ENCODE data around the gene RBM48.

The RBM48 gene

DNA sequence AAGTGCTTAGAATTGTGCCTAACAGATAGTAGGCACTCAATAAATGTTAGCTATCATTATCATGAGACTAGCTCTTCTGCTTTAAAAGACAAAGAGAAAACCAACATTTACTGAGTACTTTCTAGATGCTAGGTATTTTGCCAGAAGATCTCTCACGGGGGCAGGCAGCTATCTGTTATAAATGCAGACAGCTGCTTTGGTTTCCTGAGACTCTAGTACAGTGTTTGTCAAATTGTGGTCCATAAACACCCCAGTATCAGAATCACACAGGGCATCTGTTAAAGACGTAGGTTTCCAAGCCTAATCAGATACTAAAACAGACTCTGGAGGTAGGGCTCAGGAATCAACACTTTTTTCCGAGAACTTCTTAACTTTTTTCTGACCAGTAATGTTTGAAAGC lies 47.7 kb downstream of the RBM48 start:
- H3K36me3 ChIP-seq (replicated peaks in 1 of 2; ENCODE audit: control insufficient read depth in 2 of 2, insufficient read depth in 2 of 2, low read length in 2 of 2): peaks cover 12 to 97% of the 10 kb centered on the region in 2 donors
- no CpG with 5 or more reads among the region's 3 CpGs for WGBS, 2 donors (ENCODE audit: extremely low coverage in 2 of 2, insufficient read length in 2 of 2, insufficient replicate concordance in 1 of 2)
- no peak overlapping the region for H3K27ac ChIP-seq (replicated peaks; ENCODE audit: low read length)

DNA sequence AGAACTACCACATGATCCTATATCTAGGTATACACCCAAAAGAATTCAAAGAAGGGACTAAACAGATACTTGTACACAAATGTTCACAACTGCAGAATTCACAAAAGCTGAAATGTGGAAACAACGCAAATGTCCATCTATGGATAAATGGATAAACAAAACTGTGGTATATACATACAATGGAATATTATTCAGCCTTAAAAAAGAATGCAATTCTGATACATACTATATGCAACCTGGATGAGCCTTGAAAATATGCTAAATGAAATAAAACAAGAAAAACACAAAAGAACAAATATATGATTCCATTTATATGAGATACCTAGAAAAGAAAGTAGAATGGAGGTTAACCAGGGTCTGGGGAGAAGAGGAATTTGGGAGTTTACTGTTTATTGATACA lies 54.4 kb downstream of the RBM48 start:
- Histone ChIP-seq H3K27me3 (ENCODE audit: control insufficient read depth in 3 of 3, insufficient read depth in 3 of 3, low read depth in 1 of 3, low read length in 3 of 3) (no peaks in the 10 kb centered on the region), H3K18ac (ENCODE audit: low read length) (no peak overlapping the region)

More for the DNA sequence above, 47.7 kb downstream of the RBM48 start:
- Histone ChIP-seq H2BK12ac (ENCODE audit: low read length) (no peak overlapping the region), H3K4me3 (ENCODE audit: low read length in 2 of 2) (no peak overlapping the region), H3K18ac (ENCODE audit: low read length) (no peak overlapping the region), H2BK15ac (ENCODE audit: low read length) (no peak overlapping the region), H3K4me1 (ENCODE audit: control insufficient read depth in 2 of 2, insufficient read depth in 1 of 2, low read depth in 1 of 2, low read length in 2 of 2) (no peaks in the 10 kb centered on the region), H4K8ac (ENCODE audit: low read depth, low read length) (no peak overlapping the region), H2AFZ (ENCODE audit: low read length) (no peak overlapping the region), H3K27me3 (ENCODE audit: control insufficient read depth in 3 of 3, insufficient read depth in 3 of 3, low read depth in 1 of 3, low read length in 3 of 3) (no peaks in the 10 kb centered on the region), H2AK5ac (ENCODE audit: low read depth, low read length) (no peak overlapping the region), H3K79me1 (ENCODE audit: low read depth, low read length) (no peaks in the 10 kb centered on the region), H3K23ac (ENCODE audit: low read depth, low read length, poor library complexity) (no peak overlapping the region), H3K14ac (ENCODE audit: low read length) (no peak overlapping the region), H4K91ac (ENCODE audit: low read depth, low read length, poor library complexity) (no peak overlapping the region), H2BK5ac (ENCODE audit: low read length) (no peak overlapping the region), H3K9ac (ENCODE audit: low read depth, low read length, poor library complexity) (no peak overlapping the region), H3K9me3 (replicated peaks in 1 of 2; ENCODE audit: control insufficient read depth in 2 of 2, insufficient read depth in 1 of 2, low read depth in 1 of 2, low read length in 2 of 2) (no peaks in the 10 kb centered on the region), H3K4ac (ENCODE audit: low read length) (no peak overlapping the region), H3K4me2 (ENCODE audit: insufficient read depth, low read length, poor library complexity, severe bottlenecking) (no peak overlapping the region), H2BK120ac (ENCODE audit: low read depth, low read length) (no peak overlapping the region)
- no peak for DNase-seq (ENCODE audit: low spot score)

DNA sequence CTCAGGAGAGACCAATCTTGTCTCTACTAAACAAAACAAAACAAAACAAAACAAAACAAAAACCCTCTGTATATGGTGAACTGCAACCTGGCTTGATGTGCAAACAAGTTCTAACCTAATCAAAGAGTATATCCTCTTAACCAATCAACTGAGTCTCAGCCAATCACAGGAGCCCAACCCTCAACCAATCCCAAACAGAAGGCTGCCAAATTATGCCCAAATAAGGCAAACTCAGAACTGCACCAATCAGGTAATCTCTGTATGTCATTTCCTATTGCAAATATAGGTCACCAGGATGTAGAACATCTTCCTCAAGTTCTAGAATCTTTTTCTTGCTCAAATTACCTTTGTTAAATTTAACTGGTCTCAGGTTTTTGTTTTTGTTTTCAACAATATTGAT lies 56.4 kb downstream of the RBM48 start:
- no peak overlapping the region for H3K9ac ChIP-seq (ENCODE audit: low read depth, low read length, poor library complexity)
- no peak for DNase-seq (ENCODE audit: low spot score)
- peaks cover 0 to 12% of the 10 kb centered on the region in 2 donors for H3K9me3 ChIP-seq (replicated peaks in 1 of 2; ENCODE audit: control insufficient read depth in 2 of 2, insufficient read depth in 1 of 2, low read depth in 1 of 2, low read length in 2 of 2)
- no peak overlapping the region for H2BK120ac ChIP-seq (ENCODE audit: low read depth, low read length)
- no peak overlapping the region for H4K8ac ChIP-seq (ENCODE audit: low read depth, low read length)
- H3K36me3 ChIP-seq (replicated peaks in 1 of 2; ENCODE audit: control insufficient read depth in 2 of 2, insufficient read depth in 2 of 2, low read length in 2 of 2): peaks cover 6 to 50% of the 10 kb centered on the region in 2 donors
- no peak overlapping the region for H3K4ac ChIP-seq (ENCODE audit: low read length)
- no peak overlapping the region for H3K14ac ChIP-seq (ENCODE audit: low read length)
- H3K27ac ChIP-seq (replicated peaks; ENCODE audit: low read length): no peak overlapping the region
- H4K91ac ChIP-seq (ENCODE audit: low read depth, low read length, poor library complexity): no peak overlapping the region
- peaks cover 2 to 4% of the 10 kb centered on the region in 2 donors for H3K4me1 ChIP-seq (ENCODE audit: control insufficient read depth in 2 of 2, insufficient read depth in 1 of 2, low read depth in 1 of 2, low read length in 2 of 2)
- no peak overlapping the region for H2AK5ac ChIP-seq (ENCODE audit: low read depth, low read length)
- no peak overlapping the region for H3K4me3 ChIP-seq (ENCODE audit: low read length in 2 of 2)
- peaks cover 0 to 2% (median 0%) of the 10 kb centered on the region in 3 experiments for H3K27me3 ChIP-seq (ENCODE audit: control insufficient read depth in 3 of 3, insufficient read depth in 3 of 3, low read depth in 1 of 3, low read length in 3 of 3)
- H2BK5ac ChIP-seq (ENCODE audit: low read length): no peak overlapping the region
- H2AFZ ChIP-seq (ENCODE audit: low read length): no peak overlapping the region
- H2BK12ac ChIP-seq (ENCODE audit: low read length): no peak overlapping the region
- H3K79me1 ChIP-seq (ENCODE audit: low read depth, low read length): peaks cover 3% of the 10 kb centered on the region
- H3K4me2 ChIP-seq (ENCODE audit: insufficient read depth, low read length, poor library complexity, severe bottlenecking): no peak overlapping the region
- H2BK15ac ChIP-seq (ENCODE audit: low read length): no peak overlapping the region
- no peak overlapping the region for H3K18ac ChIP-seq (ENCODE audit: low read length)
- no peak overlapping the region for H3K23ac ChIP-seq (ENCODE audit: low read depth, low read length, poor library complexity)

More for the DNA sequence above, 54.4 kb downstream of the RBM48 start:
- H3K9me3 ChIP-seq (replicated peaks in 1 of 2; ENCODE audit: control insufficient read depth in 2 of 2, insufficient read depth in 1 of 2, low read depth in 1 of 2, low read length in 2 of 2): peaks cover 0 to 12% of the 10 kb centered on the region in 2 donors
- H3K4ac ChIP-seq (ENCODE audit: low read length): no peak overlapping the region
- H3K79me1 ChIP-seq (ENCODE audit: low read depth, low read length): no peaks in the 10 kb centered on the region
- DNase-seq (ENCODE audit: low spot score): no peak
- no peak overlapping the region for H3K14ac ChIP-seq (ENCODE audit: low read length)
- H2BK5ac ChIP-seq (ENCODE audit: low read length): no peak overlapping the region
- H2BK12ac ChIP-seq (ENCODE audit: low read length): no peak overlapping the region
- no peak overlapping the region for H3K23ac ChIP-seq (ENCODE audit: low read depth, low read length, poor library complexity)
- no peak overlapping the region for H2AK5ac ChIP-seq (ENCODE audit: low read depth, low read length)
- H4K91ac ChIP-seq (ENCODE audit: low read depth, low read length, poor library complexity): no peak overlapping the region
- H3K27ac ChIP-seq (replicated peaks; ENCODE audit: low read length): no peak overlapping the region
- H2BK15ac ChIP-seq (ENCODE audit: low read length): no peak overlapping the region
- H3K9ac ChIP-seq (ENCODE audit: low read depth, low read length, poor library complexity): no peak overlapping the region
- H3K36me3 ChIP-seq (replicated peaks in 1 of 2; ENCODE audit: control insufficient read depth in 2 of 2, insufficient read depth in 2 of 2, low read length in 2 of 2): peaks cover 8 to 68% of the 10 kb centered on the region in 2 donors
- no peaks in the 10 kb centered on the region for H3K4me1 ChIP-seq (ENCODE audit: control insufficient read depth in 2 of 2, insufficient read depth in 1 of 2, low read depth in 1 of 2, low read length in 2 of 2)
- WGBS, 2 donors (ENCODE audit: extremely low coverage in 2 of 2, insufficient read length in 2 of 2, insufficient replicate concordance in 1 of 2): no CpG with 5 or more reads among the region's 1 CpG
- H2AFZ ChIP-seq (ENCODE audit: low read length): no peak overlapping the region
- H3K4me3 ChIP-seq (ENCODE audit: low read length in 2 of 2): no peak overlapping the region
- no peak overlapping the region for H4K8ac ChIP-seq (ENCODE audit: low read depth, low read length)
- H2BK120ac ChIP-seq (ENCODE audit: low read depth, low read length): no peak overlapping the region
- no peak overlapping the region for H3K4me2 ChIP-seq (ENCODE audit: insufficient read depth, low read length, poor library complexity, severe bottlenecking)

DNA sequence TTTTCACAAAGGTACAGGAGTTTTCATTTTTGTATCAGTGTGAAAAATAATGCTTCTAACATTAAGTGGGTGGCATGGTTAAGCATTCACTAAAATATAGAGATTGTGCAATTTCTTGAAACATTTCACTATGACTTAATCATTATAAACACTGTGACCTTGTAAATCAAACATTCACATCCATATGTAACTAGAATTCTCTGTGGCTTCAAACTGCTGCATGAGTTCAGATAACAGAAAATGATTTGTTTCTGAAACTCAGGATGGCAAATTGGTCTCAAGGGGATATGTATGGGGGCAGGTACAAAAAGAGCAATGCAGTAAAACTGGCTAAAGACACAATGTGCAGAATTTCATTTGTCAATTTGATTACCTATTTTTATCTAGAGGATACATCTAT lies 57.8 kb downstream of the RBM48 start:
- no peak overlapping the region for H4K8ac ChIP-seq (ENCODE audit: low read depth, low read length)

More for the DNA sequence above, 57.8 kb downstream of the RBM48 start:
- peaks cover 1 to 35% of the 10 kb centered on the region in 2 donors for H3K36me3 ChIP-seq (replicated peaks in 1 of 2; ENCODE audit: control insufficient read depth in 2 of 2, insufficient read depth in 2 of 2, low read length in 2 of 2)
- H3K9me3 ChIP-seq (replicated peaks in 1 of 2; ENCODE audit: control insufficient read depth in 2 of 2, insufficient read depth in 1 of 2, low read depth in 1 of 2, low read length in 2 of 2): peaks cover 0 to 12% of the 10 kb centered on the region in 2 donors
- peaks cover 0 to 7% (median 5%) of the 10 kb centered on the region in 3 experiments for H3K27me3 ChIP-seq (ENCODE audit: control insufficient read depth in 3 of 3, insufficient read depth in 3 of 3, low read depth in 1 of 3, low read length in 3 of 3)
- H3K18ac ChIP-seq (ENCODE audit: low read length): no peak overlapping the region
- H2AK5ac ChIP-seq (ENCODE audit: low read depth, low read length): no peak overlapping the region
- H2BK12ac ChIP-seq (ENCODE audit: low read length): no peak overlapping the region
- peaks cover 2 to 4% of the 10 kb centered on the region in 2 donors for H3K4me1 ChIP-seq (ENCODE audit: control insufficient read depth in 2 of 2, insufficient read depth in 1 of 2, low read depth in 1 of 2, low read length in 2 of 2)
- no peak overlapping the region for H2BK120ac ChIP-seq (ENCODE audit: low read depth, low read length)
- H3K9ac ChIP-seq (ENCODE audit: low read depth, low read length, poor library complexity): no peak overlapping the region
- no peak overlapping the region for H2BK15ac ChIP-seq (ENCODE audit: low read length)
- H2BK5ac ChIP-seq (ENCODE audit: low read length): no peak overlapping the region
- no peak overlapping the region for H3K23ac ChIP-seq (ENCODE audit: low read depth, low read length, poor library complexity)
- no peak overlapping the region for H3K4ac ChIP-seq (ENCODE audit: low read length)
- no peak overlapping the region for H3K14ac ChIP-seq (ENCODE audit: low read length)
- H3K4me2 ChIP-seq (ENCODE audit: insufficient read depth, low read length, poor library complexity, severe bottlenecking): no peak overlapping the region
- H3K27ac ChIP-seq (replicated peaks; ENCODE audit: low read length): no peak overlapping the region
- DNase-seq (ENCODE audit: low spot score): no peak
- H4K91ac ChIP-seq (ENCODE audit: low read depth, low read length, poor library complexity): no peak overlapping the region
- H2AFZ ChIP-seq (ENCODE audit: low read length): no peak overlapping the region
- H3K79me1 ChIP-seq (ENCODE audit: low read depth, low read length): peaks cover 3% of the 10 kb centered on the region
- H3K4me3 ChIP-seq (ENCODE audit: low read length in 2 of 2): no peak overlapping the region
